ENCODE results near the gene SIL1.
A peak's percentile ranks its signal among the peaks of the same experiment; 100 is the strongest.
"Not testable (repeated sequence)": the region's sequence is repeated elsewhere in the genome, so short reads cannot be mapped to it uniquely, and the experiment has no call there.

Gene SIL1

GRCh38 chr5:139137697-139138096 lies 60.5 kb downstream of the SIL1 start:
- peak; percentile 28 for DNase-seq

GRCh38 chr5:139134906-139135305 lies 63.3 kb downstream of the SIL1 start:
- DNase-seq, result peak; percentile 16

- peak; percentile 28 for DNase-seq
Measured at GRCh38 chr5:139133282-139133681, 64.9 kb downstream of the SIL1 start.

GRCh38 chr5:139132515-139132914 lies 65.7 kb downstream of the SIL1 start:
- peak; percentile 20 for DNase-seq

- DNase-seq, result peak; percentile 9
Measured at GRCh38 chr5:139131921-139132432, 66.2 kb downstream of the SIL1 start.

GRCh38 chr5:139131465-139131864 lies 66.7 kb downstream of the SIL1 start:
- DNase-seq, result peak; percentile 40

GRCh38 chr5:139131062-139131461 lies 67.1 kb downstream of the SIL1 start:
- peak; percentile 38 for DNase-seq

DNA sequence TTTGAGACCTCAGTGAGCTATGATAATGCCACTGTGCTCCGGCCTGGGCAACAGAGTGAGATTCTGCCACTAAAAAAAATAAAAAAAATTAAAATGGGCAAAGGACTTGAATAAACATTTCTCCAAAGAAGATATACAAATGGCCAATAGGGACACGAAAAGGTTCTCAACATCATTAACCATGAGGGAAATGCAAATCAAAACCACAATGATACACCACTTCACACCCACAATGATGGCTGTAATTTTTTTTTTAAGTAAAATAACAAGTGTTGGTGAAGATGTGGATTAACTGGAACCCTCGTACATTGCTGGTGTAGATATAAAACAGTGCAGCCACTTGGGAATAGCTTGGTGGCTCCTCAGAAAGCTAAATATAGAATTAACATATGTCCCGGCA lies 68.0 kb downstream of the SIL1 start:
- no peak for DNase-seq

- DNase-seq, result no peak
Measured at GRCh38 chr5:139126711-139127111, 71.5 kb downstream of the SIL1 start.

GRCh38 chr5:139125991-139126390 lies 72.2 kb downstream of the SIL1 start:
- no peak for DNase-seq

- no peak for DNase-seq
Measured at GRCh38 chr5:139124774-139125520, 73.2 kb downstream of the SIL1 start.

GRCh38 chr5:139121120-139121519 lies 77.0 kb downstream of the SIL1 start:
- DNase-seq, result no peak

- no peak for DNase-seq
Measured at GRCh38 chr5:139120521-139120920, 77.6 kb downstream of the SIL1 start.

DNA sequence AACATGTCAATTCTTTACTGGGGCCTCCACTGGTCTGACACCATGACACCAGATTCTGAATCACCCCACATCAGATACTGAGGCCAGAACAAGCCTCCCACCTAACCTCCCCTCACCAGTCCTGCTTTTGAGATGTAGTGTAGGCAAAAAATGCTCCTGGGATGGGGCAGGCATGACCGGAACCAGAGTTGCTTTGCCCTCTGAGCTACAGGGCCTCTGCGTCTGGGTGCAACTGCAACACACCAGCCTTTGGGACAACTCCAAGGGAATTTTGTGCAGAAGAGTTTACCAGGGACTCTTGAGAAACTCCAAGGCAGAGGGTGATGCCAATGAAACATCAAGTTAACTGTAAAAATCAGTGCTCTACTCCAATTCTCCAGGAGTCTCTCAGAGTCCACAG lies 79.4 kb downstream of the SIL1 start:
- DNase-seq, result no peak

DNA sequence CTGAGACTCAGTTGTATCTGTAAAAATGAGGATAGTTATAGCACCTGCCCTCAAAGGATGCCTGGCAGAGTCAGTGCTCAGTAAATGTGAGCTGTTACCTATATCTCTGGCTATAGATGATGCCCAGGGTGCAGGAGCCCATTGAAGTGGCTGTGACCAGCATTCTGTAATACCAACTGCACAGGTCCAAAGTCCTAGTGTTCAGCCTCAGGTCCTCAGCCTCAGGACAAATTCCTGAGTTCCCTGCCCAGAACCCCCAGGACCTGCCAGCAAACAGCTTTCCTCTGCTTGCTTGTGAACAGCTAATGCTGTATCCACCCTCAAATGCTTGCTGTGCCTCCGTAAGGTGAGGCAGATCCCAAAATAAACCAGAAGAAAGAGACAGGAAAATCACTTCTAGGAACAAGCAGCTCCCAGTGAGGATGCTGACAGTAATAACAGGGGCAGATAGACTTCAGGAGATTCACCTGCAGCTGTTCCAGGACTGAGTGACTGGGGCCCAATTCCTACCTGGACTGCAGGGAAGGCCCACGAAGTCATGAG lies 80.8 kb downstream of the SIL1 start:
- no peak for DNase-seq

- DNase-seq, result peak; percentile 57
Measured at GRCh38 chr5:139116100-139116655, 82.0 kb downstream of the SIL1 start.

DNA sequence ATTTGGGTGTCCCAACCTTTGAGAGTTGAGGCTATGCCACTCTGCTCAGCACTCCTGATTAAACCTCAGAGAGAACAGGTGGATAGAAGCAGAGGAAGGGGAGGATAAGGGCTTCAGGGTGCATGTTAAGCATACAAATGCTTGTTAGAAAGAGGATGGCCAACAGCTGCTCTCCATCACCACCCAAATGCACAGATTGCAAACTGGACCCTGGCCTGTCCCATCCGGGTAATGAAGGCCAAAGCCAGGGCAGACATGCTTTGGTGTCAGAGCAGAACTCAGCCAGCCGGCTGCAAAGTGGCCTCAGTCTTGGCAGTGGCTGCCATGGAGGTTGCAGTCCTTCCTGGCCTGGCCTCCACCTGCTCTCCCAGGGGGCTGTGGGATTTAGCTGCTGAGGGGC lies 84.3 kb downstream of the SIL1 start:
- no peak for DNase-seq

GRCh38 chr5:139112362-139112761 lies 85.8 kb downstream of the SIL1 start:
- DNase-seq, result not testable (repeated sequence)

GRCh38 chr5:139110526-139111168 lies 87.5 kb downstream of the SIL1 start:
- no peak for DNase-seq

- DNase-seq, result peak; percentile 74
Measured at GRCh38 chr5:139108063-139108824, 89.9 kb downstream of the SIL1 start.

GRCh38 chr5:139105621-139106071 lies 92.5 kb downstream of the SIL1 start:
- DNase-seq, result peak; percentile 66

DNA sequence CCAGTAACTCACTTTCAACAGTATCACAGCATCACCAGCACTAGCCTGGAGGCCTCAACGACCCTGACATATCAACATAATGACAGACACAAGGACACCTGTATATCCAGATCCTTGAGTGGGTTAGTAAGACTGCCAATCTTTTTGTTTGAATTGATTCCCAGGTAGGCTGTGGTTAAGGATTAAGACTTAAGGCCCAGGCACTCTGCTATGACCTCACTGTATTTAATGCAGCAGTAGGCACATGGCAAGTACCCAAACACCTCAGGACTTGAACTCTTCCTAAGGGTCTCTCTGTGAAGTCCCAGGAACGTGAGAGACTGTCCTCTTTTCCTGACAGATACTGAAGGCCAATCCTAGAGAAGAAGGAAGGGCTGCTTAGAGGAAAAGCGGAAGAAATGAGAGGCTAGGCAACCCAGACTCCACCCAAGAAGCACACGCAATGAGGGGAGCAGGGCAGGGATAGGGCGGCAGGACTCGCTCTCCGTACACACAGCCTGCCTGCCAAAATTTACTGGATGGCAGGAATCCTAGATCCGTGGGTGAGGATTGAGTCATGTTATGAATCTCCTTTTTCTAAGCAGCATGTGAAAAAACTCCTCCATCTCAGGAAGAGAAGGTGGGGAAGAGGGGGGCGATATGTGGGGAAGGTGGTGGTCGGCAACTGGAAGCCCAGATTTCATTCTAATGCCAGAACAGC lies 93.4 kb downstream of the SIL1 start:
- DNase-seq, result peak; percentile 43
